H7 (cell line): ENCODE measurements around the gene AJM1. TPM values are rescaled to one million over a fixed set of nuclear protein-coding genes. Genes with fewer than 3 reads are reported as not detected.
"Not testable (repeated sequence)": the region's sequence is repeated elsewhere in the genome, so short reads cannot be mapped to it uniquely, and the experiment has no call there.

Experiments used
- DNase-seq: peaks from one replicate; pipeline ENCODE4 v3.0.0; 2012
- H3K27me3 ChIP-seq: 2 replicates; pipeline ENCODE4 v1.6.0; 2011; ENCODE audit warnings: mild to moderate bottlenecking, low read length; ENCODE audit not compliant: control insufficient read depth, insufficient read depth
- H3K36me3 ChIP-seq: replicated peaks from 2 replicates; pipeline ENCODE4 v1.5.1; 2011; ENCODE audit warnings: low read length; ENCODE audit not compliant: control insufficient read depth, insufficient read depth
- H3K4me3 ChIP-seq: 2 replicates; pipeline ENCODE4 v1.5.1; 2011; ENCODE audit warnings: low read depth, mild to moderate bottlenecking, control low read depth, low read length, moderate library complexity; ENCODE audit not compliant: insufficient read depth
- total RNA-seq: library from RNA; depleted of rRNA; stranded (reverse); fragments of >200 nt; shearing (Covaris generic); gene quantifications from 2 replicates; pipeline ENCODE4 v1.2.3, GENCODE V29; 2014

Gene AJM1
- total RNA-seq, 1 experiment from 2014 or later, result 0.14 TPM

GRCh38 chr9:136857581-136858412 is 15.5 kb downstream of the AJM1 start:
- DNase-seq, result peak; percentile 72
- Histone ChIP-seq H3K4me3 (no peak overlapping the region), H3K36me3 (peaks cover 7% of the 10 kb centered on the region)

GRCh38 chr9:136858452-136858843 is 16.2 kb downstream of the AJM1 start:
- Histone ChIP-seq H3K4me3 (no peak overlapping the region), H3K36me3 (peaks cover 11% of the 10 kb centered on the region), H3K27me3 (no peaks in the 10 kb centered on the region)
- peak; percentile 55 for DNase-seq

More at GRCh38 chr9:136857581-136858412, 15.5 kb downstream of the AJM1 start:
- no peaks in the 10 kb centered on the region for H3K27me3 ChIP-seq

- peak; percentile 53 for DNase-seq
- Histone ChIP-seq H3K36me3 (peaks cover 16% of the 10 kb centered on the region), H3K27me3 (no peaks in the 10 kb centered on the region)
Observed at GRCh38 chr9:136858844-136859757, 16.8 kb downstream of the AJM1 start.

GRCh38 chr9:136860529-136860928 is 18.3 kb downstream of the AJM1 start:
- Histone ChIP-seq H3K4me3 (no peak overlapping the region), H3K36me3 (peaks cover 18% of the 10 kb centered on the region), H3K27me3 (no peaks in the 10 kb centered on the region)
- peak; percentile 42 for DNase-seq

More at GRCh38 chr9:136858844-136859757, 16.8 kb downstream of the AJM1 start:
- H3K4me3 ChIP-seq, result no peak overlapping the region

GRCh38 chr9:136860933-136861873 is 18.9 kb downstream of the AJM1 start:
- no peak overlapping the region for H3K4me3 ChIP-seq
- peak; percentile 36 for DNase-seq
- peaks cover 18% of the 10 kb centered on the region for H3K36me3 ChIP-seq
- H3K27me3 ChIP-seq, result no peaks in the 10 kb centered on the region

- DNase-seq, result peak; percentile 48
- no peaks in the 10 kb centered on the region for H3K27me3 ChIP-seq
- H3K36me3 ChIP-seq, result peaks cover 18% of the 10 kb centered on the region
- no peak overlapping the region for H3K4me3 ChIP-seq
Observed at GRCh38 chr9:136861874-136862457, 19.7 kb downstream of the AJM1 start.

- Histone ChIP-seq H3K27me3 (no peaks in the 10 kb centered on the region), H3K36me3 (peaks cover 18% of the 10 kb centered on the region), H3K4me3 (no peak overlapping the region)
- DNase-seq, result peak; percentile 52
Observed at GRCh38 chr9:136862849-136863622, 20.8 kb downstream of the AJM1 start.

GRCh38 chr9:136863623-136864273 is 21.5 kb downstream of the AJM1 start:
- no peak for DNase-seq
- Histone ChIP-seq H3K4me3 (no peak overlapping the region), H3K27me3 (no peaks in the 10 kb centered on the region), H3K36me3 (peaks cover 18% of the 10 kb centered on the region)

- Histone ChIP-seq H3K4me3 (peak overlapping the region; percentile 82), H3K27me3 (no peaks in the 10 kb centered on the region), H3K36me3 (peaks cover 18% of the 10 kb centered on the region)
- no peak for DNase-seq
Observed at GRCh38 chr9:136865041-136865767, 22.9 kb downstream of the AJM1 start.

- Histone ChIP-seq H3K4me3 (peak overlapping the region; percentile 82), H3K27me3 (no peaks in the 10 kb centered on the region), H3K36me3 (peaks cover 18% of the 10 kb centered on the region)
- DNase-seq, result peak; percentile 88
Observed at GRCh38 chr9:136865768-136866103, 23.5 kb downstream of the AJM1 start.

GRCh38 chr9:136866898-136867421 is 24.7 kb downstream of the AJM1 start:
- not testable (repeated sequence) for DNase-seq, H3K27me3 ChIP-seq
- Histone ChIP-seq H3K36me3 (peaks cover 18% of the 10 kb centered on the region), H3K4me3 (peak overlapping the region; percentile 82)

- DNase-seq, result no peak
- Histone ChIP-seq H3K4me3 (no peak overlapping the region), H3K27me3 (no peaks in the 10 kb centered on the region), H3K36me3 (peaks cover 14% of the 10 kb centered on the region)
Observed at GRCh38 chr9:136867480-136867879, 25.2 kb downstream of the AJM1 start.
